GM21786 (cell line): ENCODE results near the gene HSD17B7.

ENCODE experiments used
- ATAC-seq: cut with Tn5 transposase; IDR thresholded peaks from one replicate; pipeline ENCODE4 v1.9.1; 2021; ENCODE audit not compliant: unreplicated experiment

HSD17B7 gene

DNA sequence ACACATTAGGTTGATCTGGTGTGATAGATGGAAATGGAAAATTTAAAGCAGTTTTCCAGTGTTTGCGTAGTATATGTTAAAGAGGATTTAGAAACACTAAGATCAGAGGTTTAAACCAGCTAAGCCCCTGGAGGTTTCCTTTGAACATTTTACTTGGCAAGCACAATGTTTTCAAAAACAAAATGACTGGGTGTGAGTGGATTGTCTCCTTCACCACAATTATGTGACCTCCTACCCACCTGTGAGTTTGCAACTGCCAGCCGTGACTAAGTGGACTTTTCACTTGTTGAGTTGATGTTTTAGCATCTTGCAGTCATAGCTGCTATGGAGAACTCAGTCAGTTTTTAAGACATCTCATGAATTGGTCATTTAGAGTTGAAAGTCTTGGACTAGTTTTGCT, 65.8 kb downstream of the HSD17B7 start:
- no peak for ATAC-seq

DNA sequence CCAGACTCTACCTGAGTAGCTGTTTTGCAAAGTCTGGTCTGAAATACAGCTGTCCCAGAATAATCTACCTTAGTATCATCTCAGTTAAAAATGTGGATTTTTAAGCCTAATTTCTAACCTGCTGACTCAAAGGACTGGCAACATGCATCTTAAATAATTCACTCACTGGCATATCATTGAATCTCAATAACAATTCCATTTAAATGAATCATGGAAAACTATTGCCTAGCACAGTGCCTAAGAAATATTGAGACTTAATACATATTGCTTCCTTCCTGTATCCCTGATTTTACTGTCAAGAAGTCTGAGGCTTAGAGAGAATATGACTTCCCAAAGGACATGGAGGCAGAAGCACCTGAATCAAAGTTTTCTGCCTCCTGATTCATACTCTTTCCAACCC, 67.3 kb downstream of the HSD17B7 start:
- ATAC-seq, result no peak

DNA sequence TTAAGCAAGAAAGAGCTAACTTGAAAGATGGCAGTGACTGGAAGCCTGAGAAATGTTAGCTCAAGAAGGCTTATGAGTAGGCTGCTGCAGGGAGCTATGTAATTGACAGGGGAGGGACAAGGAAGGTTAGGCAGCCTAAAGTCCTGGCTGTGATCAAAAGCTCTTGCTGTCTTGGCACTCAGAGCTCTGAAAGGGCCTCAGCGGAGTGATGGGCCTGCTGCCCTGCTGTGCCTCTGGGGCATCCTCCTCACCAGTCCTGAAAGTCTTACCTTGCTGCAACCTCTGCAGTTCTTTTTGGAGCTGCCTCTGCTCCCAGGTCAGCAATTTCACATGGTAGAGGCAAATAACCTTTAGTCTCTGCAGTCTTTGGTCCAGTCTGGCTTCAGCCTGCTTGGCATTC, 68.7 kb downstream of the HSD17B7 start:
- ATAC-seq, result no peak

DNA sequence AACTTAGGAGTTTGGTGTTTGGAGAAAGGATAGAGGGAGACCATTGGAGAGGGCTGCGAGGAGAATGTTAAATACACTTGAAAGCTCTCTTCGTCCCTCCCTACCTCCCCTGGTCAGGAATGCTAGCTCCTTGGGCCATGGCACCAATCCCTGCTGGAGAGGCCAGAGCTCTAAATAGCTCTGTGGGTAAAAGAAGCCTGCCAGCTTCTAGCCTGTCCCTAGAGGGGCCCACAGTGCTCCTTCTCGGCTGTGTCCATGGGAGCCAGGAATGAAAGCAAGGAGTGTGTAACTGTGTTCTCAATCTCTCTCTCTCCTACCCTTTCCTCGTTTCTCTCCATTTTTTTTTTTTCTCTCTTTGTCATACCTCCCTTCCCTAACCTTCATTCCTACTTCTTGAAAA, 70.6 kb downstream of the HSD17B7 start, which contains the start of gene CCDC190:
Gene CCDC190 (minus strand): TSS at position 75 of the 400 bp plus-strand sequence. CDS start 1,529 bp downstream, outside the sequence.
- no peak for ATAC-seq

DNA sequence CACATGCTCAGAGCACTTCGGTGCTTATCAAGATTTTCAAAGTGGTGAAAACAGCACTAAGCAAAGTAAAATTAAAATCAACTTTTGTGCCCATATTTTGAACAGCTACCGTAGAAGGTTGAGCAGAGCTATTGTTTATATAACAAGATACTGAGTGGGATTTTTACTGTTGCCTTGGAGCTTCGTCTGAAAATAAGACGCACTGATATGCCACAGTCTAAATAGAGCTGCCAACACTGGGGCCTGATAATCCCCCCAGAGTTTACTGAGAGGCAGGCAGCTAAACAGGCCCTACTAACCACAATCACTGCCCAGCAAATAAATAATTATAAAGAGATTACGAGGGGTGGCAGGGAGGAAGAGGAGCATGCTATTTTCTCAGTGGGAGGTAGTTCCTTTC, 71.1 kb downstream of the HSD17B7 start:
- ATAC-seq, result no peak
